Measurements from ENCODE around the gene TENM3.

Gene TENM3

DNA sequence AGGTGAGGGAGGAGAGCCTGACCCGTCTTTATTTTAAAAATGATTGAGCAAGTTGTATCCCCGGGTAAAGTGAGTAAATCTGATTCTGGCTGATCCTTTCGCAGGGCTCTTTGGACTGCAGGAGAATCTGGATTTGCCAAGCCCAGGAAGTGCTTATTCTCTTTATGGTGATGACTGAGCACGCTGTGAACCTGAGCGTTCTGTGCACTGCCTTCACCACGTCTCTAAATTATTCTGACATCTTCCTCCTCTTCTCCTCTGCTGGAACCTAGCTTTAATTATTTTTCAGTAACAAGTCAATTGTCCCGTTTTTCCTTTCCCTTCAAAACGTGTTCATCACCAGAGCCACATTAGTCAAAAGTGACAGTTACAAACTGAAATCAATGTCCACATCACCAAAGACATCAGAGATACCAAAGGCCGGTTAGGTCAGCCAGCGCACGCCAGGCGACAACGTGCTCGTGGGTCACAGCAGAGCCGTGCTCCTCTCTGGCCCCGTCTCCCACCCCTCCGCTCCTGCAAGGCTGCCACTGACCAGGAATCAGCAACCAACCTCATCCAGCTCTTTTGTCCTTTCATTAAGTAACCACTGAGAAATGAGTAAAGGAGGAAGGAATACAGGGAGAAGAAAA lies 599.7 kb downstream of the TENM3 start:
- no peak for TF ChIP-seq GATA2 (IDR thresholded peaks at IDR 0.05; ENCODE audit: low read depth, low read length)
- no peak for TF ChIP-seq GATA3 (IDR thresholded peaks at IDR 0.05; ENCODE audit: low read depth, low read length)

DNA sequence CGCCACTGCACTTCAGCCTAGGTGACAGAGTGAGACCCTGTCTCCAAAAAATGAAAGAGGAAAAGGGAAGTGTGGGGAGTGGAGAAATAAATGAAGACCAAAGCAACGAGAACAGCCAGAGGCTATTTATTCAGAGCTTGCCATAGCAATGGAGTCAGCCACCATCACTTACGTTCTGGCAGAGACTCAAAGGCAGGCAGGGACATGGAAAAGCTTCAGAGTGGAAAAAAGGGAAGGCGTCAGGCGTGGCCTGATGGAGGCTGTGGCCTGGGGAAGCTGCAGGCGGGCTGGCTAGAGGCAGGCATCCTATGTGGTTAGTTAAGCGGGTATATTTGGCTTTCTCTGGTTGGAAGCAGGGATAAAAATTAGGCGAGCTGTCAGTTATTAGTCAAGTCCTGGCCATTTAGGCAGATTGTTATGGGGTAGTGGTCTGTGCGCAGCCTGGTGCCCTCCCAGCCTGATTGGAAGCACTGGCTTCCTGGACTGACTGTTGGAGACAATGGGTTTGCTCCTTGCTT lies 600.7 kb downstream of the TENM3 start:
- TF ChIP-seq GATA2 (IDR thresholded peaks at IDR 0.05; ENCODE audit: low read depth, low read length) = no peak
- no peak for TF ChIP-seq GATA3 (IDR thresholded peaks at IDR 0.05; ENCODE audit: low read depth, low read length)

- no peak for TF ChIP-seq GATA2 (IDR thresholded peaks at IDR 0.05; ENCODE audit: low read depth, low read length)
- TF ChIP-seq GATA3 (IDR thresholded peaks at IDR 0.05; ENCODE audit: low read depth, low read length) = no peak
Measured at GRCh38 chr4:182845618-182846017, 602.4 kb downstream of the TENM3 start.

GRCh38 chr4:182846036-182846435 lies 602.8 kb downstream of the TENM3 start:
- TF ChIP-seq GATA3 (IDR thresholded peaks at IDR 0.05; ENCODE audit: low read depth, low read length) (no peak), GATA2 (IDR thresholded peaks at IDR 0.05; ENCODE audit: low read depth, low read length) (no peak)

GRCh38 chr4:182847576-182848450 lies 604.6 kb downstream of the TENM3 start:
- TF ChIP-seq GATA3 (IDR thresholded peaks at IDR 0.05; ENCODE audit: low read depth, low read length) (no peak), GATA2 (IDR thresholded peaks at IDR 0.05; ENCODE audit: low read depth, low read length) (no peak)

GRCh38 chr4:182848685-182849084 lies 605.5 kb downstream of the TENM3 start:
- TF ChIP-seq GATA3 (IDR thresholded peaks at IDR 0.05; ENCODE audit: low read depth, low read length) (no peak), GATA2 (IDR thresholded peaks at IDR 0.05; ENCODE audit: low read depth, low read length) (no peak)

Data from SH-SY5Y (cell line).